ENCODE results near the gene KRTAP9-7.
A peak's percentile ranks its signal among the peaks of the same experiment; 100 is the strongest.

Gene KRTAP9-7

DNA sequence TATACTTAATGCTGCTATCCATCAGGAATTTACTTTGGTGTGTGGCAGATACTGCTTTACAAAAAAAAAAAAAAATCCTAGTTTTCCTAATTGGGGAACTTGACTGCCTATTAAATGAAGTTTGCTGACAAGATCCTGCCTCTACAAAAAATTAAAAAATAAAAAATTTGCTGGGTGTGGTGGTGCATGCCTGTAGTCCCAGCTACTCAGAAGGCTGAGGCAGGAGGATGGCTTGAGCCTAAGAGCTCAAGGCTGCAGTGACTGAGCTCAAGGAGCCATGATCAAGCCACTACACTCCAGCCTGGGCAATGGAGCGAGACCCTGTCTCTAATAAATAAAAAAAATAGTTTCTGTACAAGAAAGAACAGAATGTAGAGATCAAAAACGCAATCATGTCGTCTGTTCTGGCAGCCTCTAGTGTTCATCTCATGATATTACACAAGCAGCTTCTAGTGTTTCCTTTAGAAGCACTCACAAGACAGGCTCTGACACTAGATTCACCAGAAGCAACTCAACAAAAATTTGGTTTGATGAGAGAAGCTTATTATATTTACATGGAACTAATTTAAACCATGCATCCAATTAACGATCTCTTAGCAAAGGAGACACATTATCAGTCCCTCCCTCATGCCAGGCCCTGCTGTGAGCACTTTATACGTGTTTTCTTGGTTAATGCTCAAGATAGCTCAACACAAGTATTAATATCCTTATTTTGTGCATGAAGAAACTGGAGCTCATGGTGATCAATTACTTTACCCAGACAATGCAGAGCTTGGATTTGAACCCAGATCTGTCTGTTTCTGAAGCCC is 46.8 kb downstream of the KRTAP9-7 start:
- peak; percentile 71 for DNase-seq (ENCODE audit: low read depth)

DNA sequence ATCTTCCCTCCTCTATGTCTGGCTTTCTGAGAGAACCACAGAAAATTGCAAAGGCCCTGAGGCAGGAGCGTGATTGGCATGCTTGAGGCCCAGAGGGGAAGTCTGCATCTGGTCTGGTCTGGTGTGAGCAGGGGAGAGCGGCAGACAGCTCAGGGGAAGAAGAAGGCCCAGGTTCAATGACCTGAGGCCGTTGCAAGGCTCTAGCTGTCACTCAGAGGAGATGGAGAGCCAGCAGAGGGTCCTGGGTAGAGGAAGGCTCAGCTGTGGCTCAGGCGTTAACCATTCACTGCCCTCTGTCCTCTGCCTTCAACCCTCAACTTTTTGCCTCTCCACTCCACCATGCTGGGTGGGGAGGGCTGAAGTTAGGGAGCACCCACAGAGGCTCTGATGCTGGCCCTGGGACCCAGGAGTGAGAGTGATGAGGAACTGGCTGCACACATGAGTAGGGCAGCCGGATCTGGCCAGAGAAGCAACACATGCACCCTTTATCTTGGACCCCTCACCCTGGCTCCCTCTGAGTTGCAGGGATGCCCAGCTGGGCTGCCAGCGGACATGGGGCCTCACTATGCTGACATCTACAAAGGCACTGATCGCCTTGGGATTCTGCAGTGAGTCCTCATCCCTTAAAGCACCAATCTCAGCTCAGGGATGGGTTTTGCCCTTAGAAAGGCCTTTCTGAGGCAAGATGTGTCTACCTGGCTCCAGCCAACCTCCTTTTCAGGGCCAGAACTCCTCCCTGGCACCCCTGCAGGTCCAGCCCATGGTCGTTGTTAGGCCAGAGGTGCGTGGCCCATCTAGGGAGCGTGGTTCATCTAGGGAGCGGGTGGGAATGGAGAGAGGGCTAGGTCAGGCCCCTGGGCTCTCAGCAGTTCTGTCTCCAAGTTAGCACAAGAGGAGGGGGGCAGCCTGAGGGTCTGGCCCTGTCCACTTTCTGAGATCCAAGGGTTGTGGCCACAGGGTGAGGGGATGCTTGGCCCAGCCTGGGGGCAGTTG is 47.7 kb downstream of the KRTAP9-7 start:
- no peak for DNase-seq (ENCODE audit: low read depth)

DNA sequence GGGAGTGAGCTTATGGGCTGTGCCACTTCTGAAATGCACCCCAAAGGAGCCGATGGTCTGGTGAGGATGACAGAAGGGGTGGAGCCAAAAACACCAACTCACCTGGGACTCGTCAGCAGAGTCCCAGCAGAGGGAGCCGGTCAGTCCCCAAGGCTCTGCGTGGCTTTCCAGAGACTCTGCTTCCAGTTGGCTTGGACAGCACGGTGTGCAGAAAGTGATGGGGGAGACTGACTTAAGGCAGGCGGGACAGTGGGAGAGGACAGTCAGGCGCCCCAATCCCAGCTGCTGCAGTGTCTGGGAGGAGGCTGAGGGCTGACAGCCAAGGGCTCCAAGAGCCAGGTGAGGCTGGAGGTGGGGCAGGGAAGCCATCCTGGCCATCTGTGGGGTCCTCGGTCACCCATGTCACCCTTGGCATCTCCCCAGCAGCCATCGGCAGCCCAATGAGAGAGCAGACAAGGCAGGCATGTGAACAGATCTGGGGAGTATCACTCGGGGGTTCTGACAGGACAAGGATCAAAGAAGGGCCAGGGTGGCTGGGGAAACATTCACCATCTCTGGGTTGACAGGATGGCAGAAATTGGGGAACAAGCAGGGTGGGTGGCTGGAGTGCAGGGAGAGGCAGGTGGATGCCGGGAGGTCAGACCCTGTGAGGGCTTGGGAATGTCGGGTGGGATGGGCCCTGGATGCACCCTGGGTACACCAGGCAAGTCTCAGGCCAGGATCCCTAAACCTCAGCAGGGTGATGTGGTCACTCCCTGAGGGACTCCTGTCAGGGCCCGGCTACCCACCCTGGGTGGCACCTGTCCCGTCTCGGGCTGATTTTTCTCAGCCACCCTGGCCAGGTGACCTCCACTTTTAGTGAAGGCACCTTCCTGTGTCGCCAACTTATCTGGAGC is 48.9 kb downstream of the KRTAP9-7 start:
- no peak for DNase-seq (ENCODE audit: low read depth)

DNA sequence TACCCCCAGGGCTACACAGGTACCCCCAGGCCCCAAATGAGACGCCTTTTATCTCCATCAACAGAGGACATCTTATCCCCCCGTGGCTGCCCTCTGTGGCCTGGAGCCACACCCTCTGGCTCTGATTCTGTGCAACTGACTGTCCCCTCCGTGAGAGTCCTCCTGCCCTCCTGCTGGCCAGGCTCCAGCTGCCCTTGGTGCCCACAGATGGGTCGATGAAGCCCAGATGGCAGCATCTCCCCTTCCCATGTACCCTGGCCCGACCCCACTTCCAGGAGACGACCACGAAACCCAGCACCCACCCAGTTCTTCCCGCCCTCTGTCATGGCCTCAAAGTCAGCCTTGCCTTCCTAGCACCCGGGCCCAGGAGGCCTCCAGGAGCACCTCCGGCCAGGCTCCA is 49.6 kb downstream of the KRTAP9-7 start:
- no peak for DNase-seq (ENCODE audit: low read depth)

DNA sequence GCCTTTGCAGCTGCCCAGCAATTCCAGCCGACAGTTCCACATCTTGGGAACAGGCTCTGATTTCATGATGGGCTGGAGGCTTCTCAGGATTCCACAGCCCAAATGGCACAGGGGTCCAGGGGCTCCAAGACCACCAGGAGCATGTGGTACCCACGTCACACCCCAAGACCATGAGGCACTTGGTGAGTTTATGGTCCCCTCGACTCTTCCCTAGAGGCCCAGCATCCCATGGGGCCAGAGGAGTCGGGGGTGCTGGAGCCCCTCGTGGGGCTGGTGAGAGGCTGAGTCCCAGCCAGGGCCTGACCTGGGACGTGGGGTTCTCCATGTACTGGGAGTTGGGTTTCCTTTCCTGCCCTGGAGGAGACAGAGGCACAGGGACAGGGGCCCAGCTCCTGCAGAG is 50.1 kb downstream of the KRTAP9-7 start:
- no peak for DNase-seq (ENCODE audit: low read depth)

All from fibroblast of gingiva (primary cell).